HCT116 (cell line): ENCODE results near the gene FOXP1. TPM values are rescaled to one million over a fixed set of nuclear protein-coding genes. Genes with fewer than 3 reads are reported as not detected.

Experiments used
- ATAC-seq: fragments of 200-7000 bp; cut with Tn5 transposase; 2 replicates; pipeline ENCODE4 v1.9.1; 2020; ENCODE audit warnings: mild to moderate bottlenecking, moderate library complexity
- BruUV-seq: library from RNA; stranded (reverse); fragments of 400-500 nt; replicated peaks from 2 replicates; lab custom pipeline; 2021; lab: Mats Ljungman, UMichigan
- CTCF ChIA-PET: fragments of 300-600 bp; sonication (Branson Sonifier 250); formaldehyde crosslinking; loops from one replicate; lab custom pipeline; 2021; ENCODE audit warnings: antibody characterized with exemption; lab: Charles Lee
- POLR2A ChIA-PET: fragments of 300-600, 350-600 bp; sonication (Branson Sonifier 250); formaldehyde crosslinking; loops from one replicate; lab custom pipeline; 2021; ENCODE audit warnings: antibody characterized with exemption; lab: Charles Lee
- RAD21 ChIA-PET, 2 experiments: fragments of 300-600 bp; sonication (Branson Sonifier 250); formaldehyde crosslinking; loops; one replicate each; lab custom pipeline; 2023; ENCODE audit warnings: low total read pairs in 2 of 2; ENCODE audit not compliant: uncharacterized antibody in 2 of 2, unreplicated experiment in 2 of 2, low non-redundant PET in 1 of 2; lab: Charles Lee
- DNase-seq: peaks from one replicate; pipeline ENCODE4 v3.0.0-alpha.2; 2010; ENCODE audit warnings: low read depth, low spot score
- H2AFZ ChIP-seq: fragments of 200-600 bp; shearing (Covaris generic), sonication (generic); 2 replicates; pipeline ENCODE4 v1.6.1; 2017; ENCODE audit warnings: low read depth, mixed run types, mixed read lengths, antibody characterized with exemption, low read length; ENCODE audit not compliant: poor library complexity, severe bottlenecking
- H3K27ac ChIP-seq: 2 replicates; pipeline ENCODE4 v1.5.1; 2012; ENCODE audit warnings: low read depth, low read length
- H3K27me3 ChIP-seq: fragments of 200-600 bp; sonication (generic); 2 replicates; pipeline ENCODE4 v1.6.1; 2016; ENCODE audit warnings: mixed run types, low read length, mixed read lengths; ENCODE audit not compliant: insufficient read depth
- H3K36me3 ChIP-seq, 2 experiments: fragments of 200-500 bp in 1 of 2; fragments of 200-600 bp in 1 of 2; sonication (Bioruptor generic) in 1 of 2; sonication (generic) in 1 of 2; 2 replicates each; pipeline versions ENCODE4 v1.5.1 to v1.6.1; 2014 to 2016; ENCODE audit warnings: low read length in 2 of 2, inconsistent platforms in 1 of 2, mixed read lengths in 1 of 2, mixed run types in 1 of 2; ENCODE audit not compliant: insufficient read depth in 2 of 2, control insufficient read depth in 1 of 2
- H3K4me1 ChIP-seq, 2 experiments: fragments of 200-600 bp in 1 of 2; sonication (generic) in 1 of 2; 2 replicates each; pipeline versions ENCODE4 v1.5.1 to v1.6.1; 2012 to 2017; ENCODE audit warnings: low read length in 2 of 2, inconsistent platforms in 1 of 2, mild to moderate bottlenecking in 1 of 2, mixed read lengths in 1 of 2, mixed run types in 1 of 2, moderate library complexity in 1 of 2; ENCODE audit not compliant: insufficient read depth in 2 of 2, control insufficient read depth in 1 of 2
- H3K4me2 ChIP-seq: fragments of 200-600 bp; sonication (generic); 2 replicates; pipeline ENCODE4 v1.6.1; 2017; ENCODE audit warnings: mixed run types, low read length, mixed read lengths
- H3K4me3 ChIP-seq, 2 experiments: fragments of 200-600 bp in 1 of 2; sonication (generic) in 1 of 2; replicated peaks in 1 of 2; 2 replicates each; pipeline ENCODE4 v1.5.1; 2011 to 2016; ENCODE audit warnings: low read length in 2 of 2, control low read depth in 1 of 2, low read depth in 1 of 2, mild to moderate bottlenecking in 1 of 2, mixed read lengths in 1 of 2, mixed run types in 1 of 2
- H3K79me2 ChIP-seq: fragments of 200-600 bp; sonication (generic); 2 replicates; pipeline ENCODE4 v1.6.1; 2017; ENCODE audit warnings: mild to moderate bottlenecking, mixed run types, low read length, moderate library complexity, mixed read lengths; ENCODE audit not compliant: insufficient read depth
- H3K9ac ChIP-seq: fragments of 200-600 bp; sonication (generic); 2 replicates; pipeline ENCODE4 v1.6.1; 2016; ENCODE audit warnings: low read length, mixed read lengths
- H3K9me2 ChIP-seq: fragments of 200-600 bp; sonication (generic), shearing (Covaris generic); 2 replicates; pipeline ENCODE4 v1.6.1; 2017; ENCODE audit warnings: mixed run types, mild to moderate bottlenecking, moderate library complexity; ENCODE audit not compliant: insufficient read depth
- H3K9me3 ChIP-seq, 2 experiments: fragments of 200-500 bp in 1 of 2; fragments of 200-600 bp in 1 of 2; sonication (Bioruptor generic) in 1 of 2; sonication (generic) in 1 of 2; 2 replicates each; pipeline ENCODE4 v1.6.1; 2014 to 2017; ENCODE audit warnings: low read length in 2 of 2, mixed read lengths in 2 of 2, inconsistent platforms in 1 of 2, low read depth in 1 of 2, mild to moderate bottlenecking in 1 of 2, mixed run types in 1 of 2, moderate library complexity in 1 of 2; ENCODE audit not compliant: control insufficient read depth in 1 of 2, insufficient read depth in 1 of 2
- H4K20me1 ChIP-seq: fragments of 200-600 bp; sonication (generic), shearing (Covaris generic); 2 replicates; pipeline ENCODE4 v1.6.1; 2017; ENCODE audit warnings: mixed run types, mild to moderate bottlenecking, moderate library complexity; ENCODE audit not compliant: insufficient read depth
- ATF3 ChIP-seq: IDR thresholded peaks from 2 replicates; pipeline ENCODE4 v1.6.1; 2012
- CEBPB ChIP-seq: IDR thresholded peaks from 2 replicates; pipeline ENCODE4 v1.6.1; 2012; ENCODE audit warnings: low read depth
- CTCF ChIP-seq, 3 experiments: fragments of 200-600 bp in 1 of 3; sonication (generic) in 1 of 3; IDR thresholded peaks in 2 of 3; conservative IDR thresholded peaks in 1 of 3; 2 replicates each; pipeline ENCODE4 v1.5.1; 2012 to 2017; ENCODE audit warnings: low read depth in 2 of 3, low read length in 2 of 3, antibody characterized with exemption in 1 of 3, borderline replicate concordance in 1 of 3, control low read depth in 1 of 3, mild to moderate bottlenecking in 1 of 3, mixed read lengths in 1 of 3, mixed run types in 1 of 3, moderate library complexity in 1 of 3; ENCODE audit not compliant: insufficient read depth in 1 of 3
- EZH2 ChIP-seq: fragments of 200-600 bp; sonication (generic); IDR thresholded peaks from 2 replicates; pipeline ENCODE4 v1.6.1; 2017; ENCODE audit warnings: antibody characterized with exemption, mixed run types
- EZH2phosphoT487 ChIP-seq: fragments of 200-600 bp; IDR thresholded peaks from 2 replicates; pipeline ENCODE4 v1.6.1; 2018; ENCODE audit warnings: antibody characterized with exemption, borderline replicate concordance
- FOSL1 ChIP-seq: IDR thresholded peaks from 2 replicates; pipeline ENCODE4 v1.6.1; 2012; ENCODE audit warnings: low read depth
- JUND ChIP-seq: IDR thresholded peaks from 2 replicates; pipeline ENCODE4 v1.6.1; 2012
- POLR2AphosphoS5 ChIP-seq: IDR thresholded peaks from 2 replicates; pipeline ENCODE4 v1.6.1; 2011; ENCODE audit warnings: mild to moderate bottlenecking, low read depth, low read length, moderate library complexity
- REST ChIP-seq: IDR thresholded peaks from 2 replicates; pipeline ENCODE4 v1.6.1; 2012; ENCODE audit warnings: low read depth
- YY1 ChIP-seq: IDR thresholded peaks from 2 replicates; pipeline ENCODE4 v1.6.1; 2011; ENCODE audit warnings: low read length, low read depth, moderate library complexity, mild to moderate bottlenecking; ENCODE audit not compliant: insufficient replicate concordance; ENCODE audit errors: extremely low read depth
- ZBTB33 ChIP-seq: IDR thresholded peaks from 2 replicates; pipeline ENCODE4 v1.6.1; 2011; ENCODE audit warnings: mild to moderate bottlenecking, low read length, moderate library complexity; ENCODE audit not compliant: insufficient replicate concordance; ENCODE audit errors: extremely low read depth
- intact Hi-C: fragments of 100-400 bp; cut with micrococcal nuclease; formaldehyde crosslinking; loops from 2 replicates; pipeline ENCODE4 v1.10.0; 2022
- total RNA-seq: library from RNA; stranded (reverse); gene quantifications from one replicate; pipeline ENCODE4 v1.2.1, GENCODE V29; 2021; ENCODE audit not compliant: unreplicated experiment

The FOXP1 gene
- total RNA-seq, 1 experiment from 2014 or later: 11.4 TPM

GRCh38 chr3:71305231-71306206 lies 278.0 kb downstream of the FOXP1 start:
- ATAC-seq (no peak), DNase-seq (no peak)
- Histone ChIP-seq H4K20me1 (no peaks in the 10 kb centered on the region), H3K4me2 (no peak overlapping the region), H3K27me3 (no peaks in the 10 kb centered on the region), H3K9ac (no peak overlapping the region), H3K27ac (no peak overlapping the region), H3K79me2 (no peaks in the 10 kb centered on the region), H3K4me1 (no peaks in the 10 kb centered on the region), H3K4me3 (no peak overlapping the region), H2AFZ (no peak overlapping the region), H3K36me3 (no peaks in the 10 kb centered on the region), H3K9me2 (no peaks in the 10 kb centered on the region), H3K9me3 (no peaks in the 10 kb centered on the region)
- BruUV-seq: no TSS peak
- CTCF ChIA-PET: no interaction called here
- POLR2A ChIA-PET: no interaction called here
- RAD21 ChIA-PET: no interaction called here
- intact Hi-C loops: no loop called here
- TF ChIP-seq YY1 (no peak), REST (no peak), JUND (no peak), CEBPB (no peak), CTCF (IDR thresholded peaks at IDR 0.05 in 2 of 3, conservative IDR thresholded peaks at IDR 0.05 in 1 of 3; ENCODE audit: borderline replicate concordance in 1 of 3, insufficient read depth in 1 of 3, low read depth in 2 of 3, low read length in 2 of 3) (no peak), POLR2AphosphoS5 (no peak), EZH2phosphoT487 (no peak), ZBTB33 (no peak), FOSL1 (no peak), ATF3 (no peak), EZH2 (no peak)
